Subcutaneous adipose tissue (tissue), 4 donors: ENCODE measurements around the gene PACS1. TPM values are rescaled to one million over a fixed set of nuclear protein-coding genes. Genes with fewer than 3 reads are reported as not detected.

ENCODE experiments used
- CTCF ChIP-seq: fragments of 450-650 bp; IDR thresholded peaks from one replicate; pipeline ENCODE4 v1.5.1; 2016; ENCODE audit warnings: low read depth, mild to moderate bottlenecking, control low read depth, antibody characterized with exemption, moderate library complexity
- total RNA-seq, 4 donors: library from RNA; depleted of rRNA; stranded (reverse); fragments of >200 nt; gene quantifications; one replicate each; pipeline ENCODE4 v1.1.0, GENCODE V29; 2016

PACS1 gene
- total RNA-seq, 4 donors from 2014 or later, result 38.3 to 75.7 (median 41.0) TPM

GRCh38 chr11:66052664-66052982 lies 17.4 kb upstream of the PACS1 start:
- no peak for TF ChIP-seq CTCF

GRCh38 chr11:66055021-66055420 lies 15.1 kb upstream of the PACS1 start:
- no peak for TF ChIP-seq CTCF

- no peak for TF ChIP-seq CTCF
Observed at GRCh38 chr11:66056501-66056900, 13.6 kb upstream of the PACS1 start.

- TF ChIP-seq CTCF, result no peak
Observed at GRCh38 chr11:66059966-66060680, 9.9 kb upstream of the PACS1 start.

- no peak for TF ChIP-seq CTCF
Observed at GRCh38 chr11:66061268-66061667, 8.8 kb upstream of the PACS1 start.

- TF ChIP-seq CTCF, result no peak
Observed at GRCh38 chr11:66062408-66062807, 7.7 kb upstream of the PACS1 start.

- TF ChIP-seq CTCF, result no peak
Observed at GRCh38 chr11:66063900-66064299, 6.2 kb upstream of the PACS1 start.
